ENCODE data around the gene TSSK2.

TSSK2 gene

GRCh38 chr22:19106886-19107729 lies 24.0 kb upstream of the TSSK2 start:
- DNase-seq (ENCODE audit: low spot score) = no peak

- DNase-seq (ENCODE audit: low spot score) = no peak
Measured at GRCh38 chr22:19107730-19108074, 23.4 kb upstream of the TSSK2 start.

- DNase-seq (ENCODE audit: low spot score) = no peak
Measured at GRCh38 chr22:19108807-19109197, 22.3 kb upstream of the TSSK2 start.

- DNase-seq (ENCODE audit: low spot score) = peak; percentile 4
Measured at GRCh38 chr22:19109198-19110063, 21.7 kb upstream of the TSSK2 start.

- no peak for DNase-seq (ENCODE audit: low spot score)
Measured at GRCh38 chr22:19110064-19110458, 21.0 kb upstream of the TSSK2 start.

GRCh38 chr22:19110646-19111045 lies 20.5 kb upstream of the TSSK2 start:
- no peak for DNase-seq (ENCODE audit: low spot score)

- no peak for DNase-seq (ENCODE audit: low spot score)
Measured at GRCh38 chr22:19111140-19111539, 20.0 kb upstream of the TSSK2 start.

GRCh38 chr22:19111584-19111983 lies 19.5 kb upstream of the TSSK2 start:
- no peak for DNase-seq (ENCODE audit: low spot score)

- no peak for DNase-seq (ENCODE audit: low spot score)
Measured at GRCh38 chr22:19113429-19113828, 17.7 kb upstream of the TSSK2 start.

GRCh38 chr22:19114984-19115552 lies 16.0 kb upstream of the TSSK2 start:
- no peak for DNase-seq (ENCODE audit: low spot score)

- no peak for DNase-seq (ENCODE audit: low spot score)
Measured at GRCh38 chr22:19115628-19116027, 15.5 kb upstream of the TSSK2 start.

GRCh38 chr22:19117111-19117512 lies 14.0 kb upstream of the TSSK2 start:
- DNase-seq (ENCODE audit: low spot score) = no peak

- no peak for DNase-seq (ENCODE audit: low spot score)
Measured at GRCh38 chr22:19118329-19118880, 12.7 kb upstream of the TSSK2 start.

GRCh38 chr22:19119949-19120348 lies 11.2 kb upstream of the TSSK2 start:
- no peak for DNase-seq (ENCODE audit: low spot score)

- peak; percentile 81 for DNase-seq (ENCODE audit: low spot score)
Measured at GRCh38 chr22:19120829-19121630, 10.1 kb upstream of the TSSK2 start.

GRCh38 chr22:19121631-19122142 lies 9.4 kb upstream of the TSSK2 start:
- DNase-seq (ENCODE audit: low spot score) = peak; percentile 41

GRCh38 chr22:19122143-19122751 lies 8.9 kb upstream of the TSSK2 start, which contains the start of gene DGCR2:
DGCR2 (minus strand) TSS chr22:19122412; CDS start chr22:19122206, 206 bp downstream.
- peak; percentile 98 for DNase-seq (ENCODE audit: low spot score)

- DNase-seq (ENCODE audit: low spot score) = no peak
Measured at GRCh38 chr22:19122752-19123492, 8.2 kb upstream of the TSSK2 start.

- no peak for DNase-seq (ENCODE audit: low spot score)
Measured at GRCh38 chr22:19123936-19124335, 7.2 kb upstream of the TSSK2 start.

GRCh38 chr22:19124377-19124776 lies 6.7 kb upstream of the TSSK2 start:
- DNase-seq (ENCODE audit: low spot score) = no peak
